ENCODE data around the gene SCN2A.

The SCN2A gene

GRCh38 chr2:165268754-165269153 is 29.5 kb downstream of the SCN2A start:
- TF ChIP-seq CTCF (IDR thresholded peaks at IDR 0.05; ENCODE audit: poor library complexity, severe bottlenecking), result no peak
- H3K27ac ChIP-seq (ENCODE audit: poor library complexity, severe bottlenecking), result no peak overlapping the region
- ATAC-seq (ENCODE audit: low read depth) (no peak), DNase-seq (ENCODE audit: low spot score) (no peak)
- no peaks in the 10 kb centered on the region for H3K4me1 ChIP-seq (ENCODE audit: insufficient read depth, poor library complexity, severe bottlenecking)
- no peak overlapping the region for H3K4me3 ChIP-seq (ENCODE audit: severe bottlenecking)
- H3K36me3 ChIP-seq (ENCODE audit: low read depth), result no peaks in the 10 kb centered on the region
- H3K9me3 ChIP-seq (ENCODE audit: severe bottlenecking), result no peaks in the 10 kb centered on the region
- no peaks in the 10 kb centered on the region for H3K27me3 ChIP-seq (ENCODE audit: insufficient read depth, poor library complexity, severe bottlenecking)

- Histone ChIP-seq H3K4me1 (ENCODE audit: insufficient read depth, poor library complexity, severe bottlenecking) (no peaks in the 10 kb centered on the region), H3K27me3 (ENCODE audit: insufficient read depth, poor library complexity, severe bottlenecking) (no peaks in the 10 kb centered on the region), H3K4me3 (ENCODE audit: severe bottlenecking) (no peak overlapping the region), H3K27ac (ENCODE audit: poor library complexity, severe bottlenecking) (no peak overlapping the region), H3K36me3 (ENCODE audit: low read depth) (no peaks in the 10 kb centered on the region), H3K9me3 (ENCODE audit: severe bottlenecking) (no peaks in the 10 kb centered on the region)
- DNase-seq (ENCODE audit: low spot score), result no peak
- no peak for TF ChIP-seq CTCF (IDR thresholded peaks at IDR 0.05; ENCODE audit: poor library complexity, severe bottlenecking)
- no peak for ATAC-seq (ENCODE audit: low read depth)
Measured at GRCh38 chr2:165273176-165273575, 34.0 kb downstream of the SCN2A start.

- no peak for ATAC-seq (ENCODE audit: low read depth)
- H3K27me3 ChIP-seq (ENCODE audit: insufficient read depth, poor library complexity, severe bottlenecking), result no peaks in the 10 kb centered on the region
- H3K4me1 ChIP-seq (ENCODE audit: insufficient read depth, poor library complexity, severe bottlenecking), result no peaks in the 10 kb centered on the region
- no peak for TF ChIP-seq CTCF (IDR thresholded peaks at IDR 0.05; ENCODE audit: poor library complexity, severe bottlenecking)
- H3K4me3 ChIP-seq (ENCODE audit: severe bottlenecking), result no peak overlapping the region
- no peaks in the 10 kb centered on the region for H3K36me3 ChIP-seq (ENCODE audit: low read depth)
- DNase-seq (ENCODE audit: low spot score), result no peak
- no peaks in the 10 kb centered on the region for H3K9me3 ChIP-seq (ENCODE audit: severe bottlenecking)
- no peak overlapping the region for H3K27ac ChIP-seq (ENCODE audit: poor library complexity, severe bottlenecking)
Measured at GRCh38 chr2:165274698-165275097, 35.5 kb downstream of the SCN2A start.

GRCh38 chr2:165275932-165276331 is 36.7 kb downstream of the SCN2A start:
- H3K4me1 ChIP-seq (ENCODE audit: insufficient read depth, poor library complexity, severe bottlenecking), result no peaks in the 10 kb centered on the region
- no peaks in the 10 kb centered on the region for H3K9me3 ChIP-seq (ENCODE audit: severe bottlenecking)
- no peak for DNase-seq (ENCODE audit: low spot score)
- ATAC-seq (ENCODE audit: low read depth), result no peak
- H3K36me3 ChIP-seq (ENCODE audit: low read depth), result no peaks in the 10 kb centered on the region
- no peaks in the 10 kb centered on the region for H3K27me3 ChIP-seq (ENCODE audit: insufficient read depth, poor library complexity, severe bottlenecking)
- H3K27ac ChIP-seq (ENCODE audit: poor library complexity, severe bottlenecking), result no peak overlapping the region
- TF ChIP-seq CTCF (IDR thresholded peaks at IDR 0.05; ENCODE audit: poor library complexity, severe bottlenecking), result no peak
- H3K4me3 ChIP-seq (ENCODE audit: severe bottlenecking), result no peak overlapping the region

- DNase-seq (ENCODE audit: low spot score) (no peak), ATAC-seq (ENCODE audit: low read depth) (no peak)
- no peak for TF ChIP-seq CTCF (IDR thresholded peaks at IDR 0.05; ENCODE audit: poor library complexity, severe bottlenecking)
Measured at GRCh38 chr2:165277295-165277694, 38.1 kb downstream of the SCN2A start.

More at GRCh38 chr2:165277295-165277694, 38.1 kb downstream of the SCN2A start:
- no peak overlapping the region for H3K27ac ChIP-seq (ENCODE audit: poor library complexity, severe bottlenecking)
- H3K36me3 ChIP-seq (ENCODE audit: low read depth), result no peaks in the 10 kb centered on the region
- H3K4me1 ChIP-seq (ENCODE audit: insufficient read depth, poor library complexity, severe bottlenecking), result no peaks in the 10 kb centered on the region
- no peaks in the 10 kb centered on the region for H3K27me3 ChIP-seq (ENCODE audit: insufficient read depth, poor library complexity, severe bottlenecking)
- H3K9me3 ChIP-seq (ENCODE audit: severe bottlenecking), result no peaks in the 10 kb centered on the region
- no peak overlapping the region for H3K4me3 ChIP-seq (ENCODE audit: severe bottlenecking)
